ENCODE data around the gene UNC45A.
"Not testable (repeated sequence)": the region's sequence is repeated elsewhere in the genome, so short reads cannot be mapped to it uniquely, and the experiment has no call there.

The UNC45A gene, protein sequence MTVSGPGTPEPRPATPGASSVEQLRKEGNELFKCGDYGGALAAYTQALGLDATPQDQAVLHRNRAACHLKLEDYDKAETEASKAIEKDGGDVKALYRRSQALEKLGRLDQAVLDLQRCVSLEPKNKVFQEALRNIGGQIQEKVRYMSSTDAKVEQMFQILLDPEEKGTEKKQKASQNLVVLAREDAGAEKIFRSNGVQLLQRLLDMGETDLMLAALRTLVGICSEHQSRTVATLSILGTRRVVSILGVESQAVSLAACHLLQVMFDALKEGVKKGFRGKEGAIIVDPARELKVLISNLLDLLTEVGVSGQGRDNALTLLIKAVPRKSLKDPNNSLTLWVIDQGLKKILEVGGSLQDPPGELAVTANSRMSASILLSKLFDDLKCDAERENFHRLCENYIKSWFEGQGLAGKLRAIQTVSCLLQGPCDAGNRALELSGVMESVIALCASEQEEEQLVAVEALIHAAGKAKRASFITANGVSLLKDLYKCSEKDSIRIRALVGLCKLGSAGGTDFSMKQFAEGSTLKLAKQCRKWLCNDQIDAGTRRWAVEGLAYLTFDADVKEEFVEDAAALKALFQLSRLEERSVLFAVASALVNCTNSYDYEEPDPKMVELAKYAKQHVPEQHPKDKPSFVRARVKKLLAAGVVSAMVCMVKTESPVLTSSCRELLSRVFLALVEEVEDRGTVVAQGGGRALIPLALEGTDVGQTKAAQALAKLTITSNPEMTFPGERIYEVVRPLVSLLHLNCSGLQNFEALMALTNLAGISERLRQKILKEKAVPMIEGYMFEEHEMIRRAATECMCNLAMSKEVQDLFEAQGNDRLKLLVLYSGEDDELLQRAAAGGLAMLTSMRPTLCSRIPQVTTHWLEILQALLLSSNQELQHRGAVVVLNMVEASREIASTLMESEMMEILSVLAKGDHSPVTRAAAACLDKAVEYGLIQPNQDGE

DNA sequence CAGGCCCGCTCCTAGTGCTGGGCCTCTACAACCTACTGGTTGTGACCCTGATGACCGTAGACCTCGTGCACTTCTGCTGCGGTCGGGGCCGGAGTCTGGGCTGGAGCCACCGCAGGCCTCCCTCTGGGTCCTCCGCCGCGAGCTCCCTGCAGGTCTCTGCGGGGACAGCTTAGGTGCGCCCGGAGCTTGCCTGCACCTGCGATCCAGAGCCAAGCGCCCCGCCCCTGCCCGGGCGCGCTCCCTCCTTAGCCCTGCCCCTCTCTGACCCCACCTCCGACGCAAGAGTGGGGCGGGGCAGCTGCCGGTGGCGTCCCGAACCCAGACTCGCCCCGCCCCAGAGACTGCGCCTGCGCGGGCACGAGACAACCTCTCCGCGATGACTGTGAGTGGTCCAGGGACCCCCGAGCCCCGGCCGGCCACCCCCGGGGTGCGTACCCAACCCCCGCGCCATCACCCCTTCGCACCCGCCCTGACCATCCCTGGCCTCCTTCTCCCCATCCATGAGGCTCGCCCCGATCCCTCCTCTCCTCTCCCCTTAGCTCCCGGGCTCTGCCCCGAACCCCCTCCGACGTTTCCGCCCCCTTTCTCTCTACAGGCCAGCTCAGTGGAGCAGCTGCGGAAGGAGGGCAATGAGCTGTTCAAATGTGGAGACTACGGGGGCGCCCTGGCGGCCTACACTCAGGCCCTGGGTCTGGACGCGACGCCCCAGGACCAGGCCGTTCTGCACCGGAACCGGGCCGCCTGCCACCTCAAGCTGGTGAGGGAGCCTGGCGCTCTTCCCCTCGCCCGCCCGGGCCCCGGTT is at the start of gene UNC45A:
TSS of gene UNC45A (plus strand) at position 337 of the 803 bp plus-strand sequence. CDS start at position 377, 40 bp downstream.
- peak; percentile 95 for DNase-seq

DNA sequence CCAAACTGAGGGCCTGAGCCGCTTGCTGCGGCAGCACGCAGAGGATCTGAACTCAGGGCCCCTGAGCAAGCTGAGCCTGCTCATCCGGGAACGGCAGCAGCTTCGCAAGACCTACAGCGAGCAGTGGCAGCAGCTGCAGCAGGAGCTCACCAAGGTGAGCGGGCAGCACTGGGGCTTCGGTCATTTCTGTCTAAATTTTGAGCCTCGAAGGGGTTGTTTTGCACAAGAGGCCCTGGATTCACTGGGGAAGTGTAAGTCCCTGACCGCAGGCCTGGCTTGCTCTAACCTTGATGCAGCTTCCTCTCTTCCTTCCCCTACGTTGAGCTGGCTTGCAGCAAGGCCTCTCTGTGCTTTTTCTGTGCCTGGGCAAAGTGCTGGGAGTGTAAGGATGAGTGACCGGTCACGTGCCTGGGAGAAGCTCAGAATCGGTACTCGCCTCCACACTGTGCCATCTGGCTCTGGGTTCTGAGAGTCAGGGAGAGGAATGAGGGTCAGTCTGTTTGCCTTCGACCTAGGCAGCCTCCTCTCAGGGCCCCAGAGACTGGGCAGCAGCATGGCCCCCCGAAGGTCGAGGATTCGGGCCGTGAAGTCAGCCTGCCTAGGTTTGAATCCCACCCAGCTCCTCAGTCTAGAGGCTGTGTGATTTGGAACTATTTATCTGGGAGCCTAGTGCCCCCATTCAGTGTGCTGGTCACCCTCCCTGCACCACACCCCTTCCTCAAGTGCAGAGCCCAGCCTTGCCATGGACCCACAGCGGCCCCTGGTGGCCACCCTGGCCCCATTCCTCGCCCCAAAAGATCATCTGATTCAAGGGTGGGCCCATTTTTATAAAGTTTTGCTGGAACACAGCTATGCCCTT is 49.4 kb upstream of the UNC45A start:
- peak; percentile 93 for DNase-seq

DNA sequence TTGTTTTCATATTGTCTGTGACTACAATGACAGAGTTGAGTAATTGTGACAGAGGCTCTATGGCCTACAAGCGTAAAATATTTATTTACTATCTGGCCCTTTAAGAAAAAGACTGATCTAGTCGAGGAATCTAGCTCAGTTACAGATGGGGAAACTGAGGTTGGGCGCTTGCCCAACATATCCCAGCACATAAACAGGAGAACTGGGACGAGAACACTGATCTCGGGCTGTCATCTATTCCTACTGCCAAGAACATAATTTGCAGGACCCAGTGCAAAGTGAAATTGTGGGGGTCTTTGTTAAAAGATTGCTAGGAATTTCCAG is 48.8 kb upstream of the UNC45A start:
- no peak for DNase-seq

DNA sequence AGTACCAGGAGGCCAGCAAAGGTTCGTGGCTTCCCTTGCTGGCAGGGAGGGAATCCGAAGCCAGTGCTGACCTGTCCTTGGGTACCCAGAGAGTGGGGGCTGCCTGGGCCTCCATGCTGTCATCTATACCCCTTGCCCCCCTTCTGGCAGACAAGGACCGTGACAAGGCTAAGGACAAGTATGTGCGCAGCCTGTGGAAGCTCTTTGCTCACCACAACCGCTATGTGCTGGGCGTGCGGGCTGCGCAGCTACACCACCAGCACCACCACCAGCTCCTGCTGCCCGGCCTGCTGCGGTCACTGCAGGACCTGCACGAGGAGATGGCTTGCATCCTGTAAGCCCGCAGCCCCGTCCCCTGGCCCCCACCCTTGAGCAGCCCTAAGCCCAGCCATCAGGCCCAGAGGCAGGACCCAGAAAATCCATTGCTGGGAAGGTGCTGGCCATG is 48.0 kb upstream of the UNC45A start:
- no peak for DNase-seq

DNA sequence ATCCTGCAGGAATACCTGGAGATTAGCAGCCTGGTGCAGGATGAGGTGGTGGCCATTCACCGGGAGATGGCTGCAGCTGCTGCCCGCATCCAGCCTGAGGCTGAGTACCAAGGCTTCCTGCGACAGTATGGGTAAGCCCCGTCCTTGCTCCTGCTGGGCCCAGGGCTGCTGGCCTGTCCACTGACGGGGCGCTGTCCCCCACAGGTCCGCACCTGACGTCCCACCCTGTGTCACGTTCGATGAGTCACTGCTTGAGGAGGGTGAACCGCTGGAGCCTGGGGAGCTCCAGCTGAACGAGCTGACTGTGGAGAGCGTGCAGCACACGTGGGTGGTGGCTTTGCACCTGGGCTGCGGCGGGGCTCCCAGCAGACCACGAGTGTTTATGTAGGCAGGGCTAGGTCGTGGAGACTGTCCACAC is 45.8 kb upstream of the UNC45A start:
- no peak for DNase-seq

DNA sequence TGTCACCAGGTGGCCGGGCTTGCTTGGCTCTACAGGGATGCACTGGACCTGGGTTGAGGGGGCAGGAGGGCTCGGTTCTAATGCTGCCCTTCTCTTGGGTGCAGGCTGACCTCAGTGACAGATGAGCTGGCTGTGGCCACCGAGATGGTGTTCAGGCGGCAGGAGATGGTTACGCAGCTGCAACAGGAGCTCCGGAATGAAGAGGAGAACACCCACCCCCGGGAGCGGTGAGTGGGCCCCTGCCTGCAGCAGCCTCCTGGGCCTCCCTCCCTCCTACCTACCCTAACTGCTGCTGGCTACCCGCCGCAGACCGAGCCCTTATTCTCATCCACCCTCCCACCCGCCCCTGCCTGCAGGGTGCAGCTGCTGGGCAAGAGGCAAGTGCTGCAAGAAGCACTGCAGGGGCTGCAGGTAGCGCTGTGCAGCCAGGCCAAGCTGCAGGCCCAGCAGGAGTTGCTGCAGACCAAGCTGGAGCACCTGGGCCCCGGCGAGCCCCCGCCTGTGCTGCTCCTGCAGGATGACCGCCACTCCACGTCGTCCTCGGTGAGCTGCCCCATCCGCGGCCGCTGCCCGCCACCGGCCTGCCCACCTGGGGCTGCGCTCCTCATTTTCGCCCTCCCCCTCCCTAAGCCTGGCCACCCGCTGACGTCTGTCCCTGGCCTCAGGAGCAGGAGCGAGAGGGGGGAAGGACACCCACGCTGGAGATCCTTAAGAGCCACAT is 45.2 kb upstream of the UNC45A start:
- no peak for DNase-seq

DNA sequence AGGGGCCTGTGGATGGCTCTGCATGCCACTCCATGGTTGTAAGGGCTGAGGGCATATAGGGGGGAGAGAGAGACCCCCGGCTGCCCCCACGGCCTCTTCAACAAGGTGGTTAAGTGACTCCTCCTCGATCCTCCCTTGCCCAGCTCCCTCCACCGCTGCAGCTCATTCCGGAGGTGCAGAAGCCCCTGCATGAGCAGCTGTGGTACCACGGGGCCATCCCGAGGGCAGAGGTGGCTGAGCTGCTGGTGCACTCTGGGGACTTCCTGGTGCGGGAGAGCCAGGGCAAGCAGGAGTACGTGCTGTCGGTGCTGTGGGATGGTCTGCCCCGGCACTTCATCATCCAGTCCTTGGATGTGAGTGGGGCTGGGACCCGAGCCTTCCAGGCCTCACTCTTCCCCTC is 44.2 kb upstream of the UNC45A start:
- DNase-seq = no peak

DNA sequence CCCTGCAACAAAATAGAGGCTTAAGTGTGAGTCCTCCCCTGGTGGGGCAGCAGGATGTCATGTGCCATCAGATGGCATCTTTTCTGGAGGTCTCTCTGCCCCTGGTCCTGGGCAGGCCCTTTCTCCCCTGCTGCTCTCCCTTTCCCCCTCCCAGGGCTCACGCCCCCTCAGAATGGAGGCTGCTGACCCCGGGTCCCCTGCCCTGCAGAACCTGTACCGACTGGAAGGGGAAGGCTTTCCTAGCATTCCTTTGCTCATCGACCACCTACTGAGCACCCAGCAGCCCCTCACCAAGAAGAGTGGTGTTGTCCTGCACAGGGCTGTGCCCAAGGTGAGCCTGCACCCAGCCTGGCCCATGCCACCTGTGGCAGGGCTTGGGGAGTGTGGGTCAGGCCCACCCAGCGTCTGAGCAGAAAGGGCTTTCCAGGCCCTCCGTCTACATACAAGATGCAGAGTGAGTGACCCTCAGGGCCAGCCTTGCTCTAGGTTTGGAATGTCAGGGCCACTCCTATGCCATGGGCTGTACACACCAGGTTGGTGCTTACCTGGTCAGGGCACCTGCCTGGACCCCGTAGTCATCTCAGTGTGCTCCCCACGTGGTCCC is 43.6 kb upstream of the UNC45A start:
- DNase-seq = no peak

DNA sequence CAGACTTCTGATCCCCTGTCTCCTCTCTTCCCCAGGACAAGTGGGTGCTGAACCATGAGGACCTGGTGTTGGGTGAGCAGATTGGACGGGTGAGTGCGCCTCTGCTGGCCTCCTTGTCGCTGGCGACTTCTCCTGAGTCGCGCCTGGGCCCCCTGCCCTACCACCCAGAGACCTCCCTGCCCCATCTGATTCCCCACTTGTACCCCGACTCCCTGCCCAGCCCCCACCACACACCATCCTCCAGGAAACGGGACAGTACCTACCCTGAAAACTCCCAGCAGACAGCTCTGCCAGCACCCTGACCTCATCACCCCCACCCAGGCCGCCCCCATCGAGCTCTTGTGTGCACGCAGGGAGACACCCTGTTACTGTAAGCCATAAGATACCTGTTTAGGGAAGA is 43.1 kb upstream of the UNC45A start:
- DNase-seq = no peak

DNA sequence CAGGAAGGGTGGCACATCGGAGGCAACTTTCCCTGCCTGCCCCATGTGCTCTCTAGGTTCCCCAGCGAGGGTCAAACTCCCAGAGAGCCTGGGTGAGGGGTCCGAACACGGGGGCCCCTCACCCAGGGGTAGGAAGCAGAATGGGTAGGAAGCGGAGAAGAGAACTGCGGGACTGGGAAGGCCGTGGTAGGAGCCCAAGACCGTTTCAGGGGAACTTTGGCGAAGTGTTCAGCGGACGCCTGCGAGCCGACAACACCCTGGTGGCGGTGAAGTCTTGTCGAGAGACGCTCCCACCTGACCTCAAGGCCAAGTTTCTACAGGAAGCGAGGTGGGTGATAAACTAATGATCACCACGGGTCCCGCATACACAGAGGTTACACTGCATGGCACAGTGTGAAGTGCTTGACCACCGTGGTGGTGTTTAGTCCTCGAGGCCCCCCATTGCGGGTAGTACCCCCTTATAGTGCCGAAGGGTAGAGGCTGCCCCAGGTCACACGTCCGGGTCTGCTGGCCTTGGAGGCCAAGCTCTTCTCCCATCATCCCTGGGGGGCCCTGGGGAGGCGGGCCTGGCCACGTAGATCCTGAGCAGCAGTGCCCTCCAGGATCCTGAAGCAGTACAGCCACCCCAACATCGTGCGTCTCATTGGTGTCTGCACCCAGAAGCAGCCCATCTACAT is 42.4 kb upstream of the UNC45A start:
- no peak for DNase-seq

DNA sequence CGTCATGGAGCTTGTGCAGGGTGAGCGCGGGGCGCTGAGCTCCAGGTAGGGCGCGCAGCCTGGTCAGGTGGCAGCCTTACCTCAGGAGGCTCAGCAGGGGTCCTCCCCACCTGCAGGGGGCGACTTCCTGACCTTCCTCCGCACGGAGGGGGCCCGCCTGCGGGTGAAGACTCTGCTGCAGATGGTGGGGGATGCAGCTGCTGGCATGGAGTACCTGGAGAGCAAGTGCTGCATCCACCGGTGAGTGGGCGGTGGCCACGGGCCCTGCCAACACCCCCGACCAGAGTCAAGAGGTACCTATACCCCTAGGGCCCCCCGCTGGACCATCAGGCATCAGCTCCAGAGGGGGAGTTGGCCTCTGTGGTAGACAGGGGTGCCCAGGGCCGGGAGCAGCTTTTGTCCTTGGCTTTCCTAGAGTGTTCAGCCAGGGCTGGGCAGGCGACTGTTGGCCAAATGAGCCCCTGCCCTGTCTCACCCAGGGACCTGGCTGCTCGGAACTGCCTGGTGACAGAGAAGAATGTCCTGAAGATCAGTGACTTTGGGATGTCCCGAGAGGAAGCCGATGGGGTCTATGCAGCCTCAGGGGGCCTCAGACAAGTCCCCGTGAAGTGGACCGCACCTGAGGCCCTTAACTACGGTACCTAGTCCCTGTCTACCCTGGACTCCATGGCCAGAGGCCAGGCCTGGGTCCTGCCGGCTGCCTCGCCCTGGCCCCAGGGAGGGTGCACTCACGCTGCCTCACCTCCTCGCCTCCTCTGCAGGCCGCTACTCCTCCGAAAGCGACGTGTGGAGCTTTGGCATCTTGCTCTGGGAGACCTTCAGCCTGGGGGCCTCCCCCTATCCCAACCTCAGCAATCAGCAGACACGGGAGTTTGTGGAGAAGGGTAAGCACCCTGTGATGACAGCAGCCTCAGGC is 41.7 kb upstream of the UNC45A start:
- no peak for DNase-seq

DNA sequence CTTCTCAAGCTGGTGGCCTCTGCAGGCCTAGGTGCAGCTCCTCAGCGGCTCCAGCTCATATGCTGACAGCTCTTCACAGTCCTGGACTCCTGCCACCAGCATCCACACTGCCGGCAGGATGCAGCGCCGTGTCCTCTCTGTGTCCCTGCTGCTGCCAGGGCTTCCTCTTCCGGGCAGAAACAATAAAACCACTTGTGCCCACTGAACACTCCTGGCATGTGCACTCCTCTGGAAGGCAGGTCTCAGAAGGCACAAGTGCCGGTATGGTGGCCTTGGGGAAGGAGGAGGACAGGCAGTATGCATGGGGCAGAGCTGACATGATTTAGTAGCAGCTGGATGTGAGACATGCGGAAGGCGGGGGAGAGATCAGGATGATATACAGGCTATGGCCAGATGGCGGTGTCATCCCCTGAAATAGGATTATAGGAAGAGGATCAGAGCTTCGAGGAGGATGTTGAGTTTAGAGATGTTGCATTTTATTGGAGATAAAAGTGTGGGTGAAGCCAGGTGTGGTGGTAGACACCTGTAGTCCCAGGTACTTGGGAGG is 39.4 kb upstream of the UNC45A start:
- DNase-seq = peak; percentile 73

DNA sequence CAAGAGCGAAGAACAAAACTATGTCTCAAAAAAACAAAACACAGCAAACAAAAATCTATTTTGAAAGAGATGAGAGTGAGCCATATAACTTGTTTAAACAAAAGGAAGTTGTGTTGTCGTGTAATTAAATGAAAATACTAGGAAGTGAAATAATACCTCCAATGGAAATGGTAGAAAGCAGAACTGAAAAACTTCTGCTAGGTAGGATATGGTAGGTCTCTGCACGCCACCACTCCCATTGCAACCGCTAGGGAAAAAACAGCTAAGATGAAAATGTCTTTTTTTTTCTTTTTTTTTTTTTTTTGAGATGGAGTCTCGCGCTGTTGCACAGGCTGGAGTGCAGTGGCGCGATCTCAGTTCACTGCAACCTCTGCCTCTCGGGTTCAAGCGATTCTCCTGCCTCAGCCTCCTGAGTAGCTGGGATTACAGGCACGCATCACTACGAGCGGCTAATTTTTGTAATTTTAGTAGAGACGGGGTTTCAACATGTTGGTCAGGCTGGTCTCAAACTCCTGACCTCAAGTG is 37.9 kb upstream of the UNC45A start:
- DNase-seq = not testable (repeated sequence)

DNA sequence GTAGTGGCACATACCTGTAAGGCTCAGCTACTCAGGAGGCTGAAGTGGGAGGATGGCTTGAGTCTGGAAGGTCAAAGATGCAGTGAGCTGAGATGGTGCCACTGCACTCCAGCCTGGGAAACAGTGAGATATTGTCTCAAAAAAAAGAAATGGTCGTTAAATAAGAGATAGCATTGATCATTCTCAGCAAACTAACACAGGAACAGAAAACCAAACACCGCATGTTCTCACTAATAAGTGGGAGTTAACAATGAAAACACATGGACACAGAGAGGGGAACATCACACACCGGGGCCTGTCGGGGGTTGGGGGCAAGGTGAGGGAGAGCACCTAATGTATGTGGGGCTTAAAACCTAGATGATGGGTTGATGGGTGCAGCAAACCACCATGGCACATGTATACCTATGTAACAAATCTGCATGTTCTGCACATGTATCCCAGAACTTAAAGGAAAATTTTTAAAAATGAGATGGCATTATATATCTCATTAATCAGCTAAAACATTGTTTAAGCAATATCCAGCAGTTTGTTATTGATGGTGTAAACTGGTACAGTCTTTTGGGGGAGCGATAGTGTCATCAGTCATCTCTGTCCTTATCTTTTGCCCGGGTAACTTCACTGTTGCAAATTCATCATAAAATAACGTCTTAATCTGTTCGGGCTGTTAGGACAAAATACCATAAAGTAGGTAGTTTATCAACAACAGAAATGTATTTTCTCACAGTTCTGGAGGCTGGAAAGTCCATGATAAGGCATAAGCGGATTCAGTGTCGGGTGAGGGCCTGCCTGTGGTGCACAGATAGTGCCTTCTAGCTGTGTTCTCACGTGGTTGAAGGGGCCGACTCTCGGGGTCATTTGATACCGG is 33.7 kb upstream of the UNC45A start:
- DNase-seq = peak; percentile 99

DNA sequence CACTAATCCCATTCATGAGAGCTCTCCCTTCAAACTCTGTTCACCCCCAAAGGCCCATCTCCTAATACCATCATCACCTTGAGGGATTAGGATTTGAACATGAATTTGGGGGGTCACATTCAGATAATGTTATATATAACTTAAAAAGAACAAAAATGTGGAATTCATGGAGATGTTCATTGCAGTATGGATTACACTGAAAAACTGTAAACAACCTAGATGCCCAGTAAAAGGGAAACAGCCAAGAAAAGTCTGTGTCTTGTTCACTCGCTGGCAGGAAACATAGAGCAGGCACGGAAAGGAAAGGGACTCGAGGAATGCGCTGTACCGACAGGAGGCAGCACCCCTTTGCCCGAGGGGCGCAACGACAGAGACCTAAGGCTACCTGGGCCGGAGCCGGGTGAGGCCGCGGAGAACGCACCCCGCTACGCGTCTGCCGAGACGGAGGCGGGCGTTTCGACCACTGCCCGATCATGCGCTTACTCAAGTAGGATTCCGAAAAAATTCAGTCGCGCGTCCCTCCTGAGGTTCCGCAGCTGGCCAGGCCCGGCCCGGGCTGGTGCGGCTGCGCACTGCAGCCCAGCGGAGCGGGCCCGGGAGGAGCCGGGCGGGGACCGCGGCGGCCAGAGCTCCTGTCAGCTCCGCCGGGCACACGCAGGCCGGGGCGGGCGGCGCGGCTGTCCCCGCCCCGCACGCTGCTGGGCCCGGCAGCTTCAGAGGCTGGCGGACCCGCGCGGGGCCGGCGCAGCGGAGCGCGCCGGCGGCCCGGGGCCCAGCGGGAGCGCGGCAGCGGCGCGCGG is 32.8 kb upstream of the UNC45A start:
- peak; percentile 79 for DNase-seq

DNA sequence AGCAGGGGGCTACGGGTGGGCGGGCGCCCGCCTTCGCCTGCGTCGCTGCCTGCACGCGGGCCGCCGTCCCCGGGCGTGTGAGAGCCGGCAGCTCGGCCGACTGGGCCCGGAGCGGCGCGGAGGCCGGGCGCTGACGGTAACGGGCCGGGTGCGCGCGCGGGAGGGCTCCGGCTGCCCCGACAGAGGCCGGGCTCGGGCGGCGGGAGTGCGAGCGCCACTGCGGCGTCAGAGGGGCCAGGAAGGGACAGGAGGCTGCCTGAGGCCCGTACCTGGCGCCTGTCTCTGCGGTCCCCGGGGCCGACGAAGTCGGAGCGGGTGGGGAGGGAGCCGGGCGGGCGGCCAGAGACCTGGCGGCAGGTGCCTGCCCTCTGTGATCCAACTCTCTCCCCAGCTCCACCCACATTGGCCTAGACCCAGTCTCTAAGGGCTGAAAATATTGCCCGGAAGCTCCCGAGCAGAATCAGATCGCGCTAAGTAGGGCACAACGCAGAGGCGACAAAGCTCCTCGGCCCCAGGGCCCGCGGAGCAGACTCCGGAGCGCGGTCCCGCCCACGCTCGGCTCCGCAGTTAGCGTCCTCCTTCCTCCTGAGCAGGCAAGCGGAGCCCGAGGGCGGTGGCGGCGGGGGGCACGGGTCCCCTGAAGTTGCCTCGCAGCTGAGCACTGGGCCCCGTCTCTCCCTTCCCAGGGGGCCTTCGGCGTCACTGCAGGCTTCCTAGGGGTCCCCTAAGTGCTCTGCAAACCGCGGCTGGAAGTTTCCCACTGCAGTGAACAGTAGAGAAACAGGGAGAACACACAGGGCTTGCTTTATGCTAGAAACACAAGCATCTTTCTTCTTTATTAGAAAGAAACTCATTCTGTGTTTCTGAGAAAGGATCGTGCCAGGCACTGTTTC is 32.0 kb upstream of the UNC45A start, which contains the start of gene MAN2A2:
TSS of gene MAN2A2 (plus strand) at position 463 of the 893 bp plus-strand sequence. CDS start 906 bp downstream, outside the sequence.
- peak; percentile 96 for DNase-seq
